ENCODE results near the gene CXCR3. TPM values are rescaled to one million over a fixed set of nuclear protein-coding genes. Genes with fewer than 3 reads are reported as not detected.

CXCR3 gene
- total and polyA plus RNA-seq, 2 of the 13 experiments (the other 11 are each of a cell fraction or from before 2014, with no cell fraction given), result 0.18 TPM; not detected in 1

- H3K27me3 ChIP-seq (ENCODE audit: control insufficient read depth in 1 of 2, insufficient read depth in 2 of 2, low read length in 2 of 2), result peaks cover 0 to 3% of the 10 kb centered on the region in 2 experiments; a peak in 1 of 5 replicates
- no TSS peak for BruUV-seq (replicated peaks)
- no peak overlapping the region for H3K4me3 ChIP-seq (replicated peaks in 1 of 3; ENCODE audit: insufficient read depth in 1 of 3, low read depth in 2 of 3, low read length in 3 of 3)
- no peak for DNase-seq (ENCODE audit: low spot score)
- H2AFZ ChIP-seq (ENCODE audit: low read length), result no peak overlapping the region
- no peaks in the 10 kb centered on the region for H3K79me2 ChIP-seq (ENCODE audit: insufficient read depth, low read length)
- H3K4me1 ChIP-seq (ENCODE audit: insufficient read depth, low read length), result no peaks in the 10 kb centered on the region
- intact Hi-C loops (cut with micrococcal nuclease; ENCODE audit: unreplicated experiment) (no loop called here), in situ Hi-C loops (cut with HindIII; ENCODE audit: extremely low pct_ligation_motif_present, low pct_unique_long_range_greater_than_20kb) (no loop called here)
- no peak for ATAC-seq
- POLR2A ChIA-PET, result no interaction called here
- no peak overlapping the region for H3K4me2 ChIP-seq (ENCODE audit: low read depth, low read length)
- FAIRE-seq, result no peak
- H3K9ac ChIP-seq (ENCODE audit: insufficient read depth, low read depth, low read length), result no peak overlapping the region
- no CpG with 5 or more reads among the region's 6 CpGs for WGBS (ENCODE audit: low lambda C conversion rate)
- H3K27ac ChIP-seq (ENCODE audit: extremely low read length, insufficient read depth, low read length), result no peak overlapping the region
- no peaks in the 10 kb centered on the region for H3K36me3 ChIP-seq (replicated peaks in 1 of 2; ENCODE audit: control insufficient read depth in 1 of 2, insufficient read depth in 2 of 2, low read length in 2 of 2)
- no peaks in the 10 kb centered on the region for H4K20me1 ChIP-seq (ENCODE audit: insufficient read depth, low read length)
- no peaks in the 10 kb centered on the region for H3K9me3 ChIP-seq (ENCODE audit: low read length)
- CTCF ChIA-PET (ENCODE audit: low intra/inter-chr PET ratio, low total read pairs), result no interaction called here
- TF ChIP-seq ZBTB21 (CRISPR knock-in tag; IDR thresholded peaks at IDR 0.05), result no peak
- TF ChIP-seq ZNF557 (CRISPR knock-in tag; IDR thresholded peaks at IDR 0.05), result no peak
- TF ChIP-seq TGIF2 (CRISPR knock-in tag; IDR thresholded peaks at IDR 0.05), result no peak
- TF ChIP-seq, protein P1, sequence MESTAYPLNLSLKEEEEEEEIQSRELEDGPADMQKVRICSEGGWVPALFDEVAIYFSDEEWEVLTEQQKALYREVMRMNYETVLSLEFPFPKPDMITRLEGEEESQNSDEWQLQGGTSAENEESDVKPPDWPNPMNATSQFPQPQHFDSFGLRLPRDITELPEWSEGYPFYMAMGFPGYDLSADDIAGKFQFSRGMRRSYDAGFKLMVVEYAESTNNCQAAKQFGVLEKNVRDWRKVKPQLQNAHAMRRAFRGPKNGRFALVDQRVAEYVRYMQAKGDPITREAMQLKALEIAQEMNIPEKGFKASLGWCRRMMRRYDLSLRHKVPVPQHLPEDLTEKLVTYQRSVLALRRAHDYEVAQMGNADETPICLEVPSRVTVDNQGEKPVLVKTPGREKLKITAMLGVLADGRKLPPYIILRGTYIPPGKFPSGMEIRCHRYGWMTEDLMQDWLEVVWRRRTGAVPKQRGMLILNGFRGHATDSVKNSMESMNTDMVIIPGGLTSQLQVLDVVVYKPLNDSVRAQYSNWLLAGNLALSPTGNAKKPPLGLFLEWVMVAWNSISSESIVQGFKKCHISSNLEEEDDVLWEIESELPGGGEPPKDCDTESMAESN (CRISPR knock-in tag; conservative IDR thresholded peaks at IDR 0.05), result no peak
- no peak for TF ChIP-seq ZC3H4 (CRISPR knock-in tag; IDR thresholded peaks at IDR 0.05; ENCODE audit: borderline replicate concordance)
- TF ChIP-seq FOXO1 (CRISPR knock-in tag; IDR thresholded peaks at IDR 0.05), result no peak
- TF ChIP-seq RBM39 (IDR thresholded peaks at IDR 0.05; ENCODE audit: low read depth, low read length, poor library complexity, severe bottlenecking), result no peak
- TF ChIP-seq, protein P2, sequence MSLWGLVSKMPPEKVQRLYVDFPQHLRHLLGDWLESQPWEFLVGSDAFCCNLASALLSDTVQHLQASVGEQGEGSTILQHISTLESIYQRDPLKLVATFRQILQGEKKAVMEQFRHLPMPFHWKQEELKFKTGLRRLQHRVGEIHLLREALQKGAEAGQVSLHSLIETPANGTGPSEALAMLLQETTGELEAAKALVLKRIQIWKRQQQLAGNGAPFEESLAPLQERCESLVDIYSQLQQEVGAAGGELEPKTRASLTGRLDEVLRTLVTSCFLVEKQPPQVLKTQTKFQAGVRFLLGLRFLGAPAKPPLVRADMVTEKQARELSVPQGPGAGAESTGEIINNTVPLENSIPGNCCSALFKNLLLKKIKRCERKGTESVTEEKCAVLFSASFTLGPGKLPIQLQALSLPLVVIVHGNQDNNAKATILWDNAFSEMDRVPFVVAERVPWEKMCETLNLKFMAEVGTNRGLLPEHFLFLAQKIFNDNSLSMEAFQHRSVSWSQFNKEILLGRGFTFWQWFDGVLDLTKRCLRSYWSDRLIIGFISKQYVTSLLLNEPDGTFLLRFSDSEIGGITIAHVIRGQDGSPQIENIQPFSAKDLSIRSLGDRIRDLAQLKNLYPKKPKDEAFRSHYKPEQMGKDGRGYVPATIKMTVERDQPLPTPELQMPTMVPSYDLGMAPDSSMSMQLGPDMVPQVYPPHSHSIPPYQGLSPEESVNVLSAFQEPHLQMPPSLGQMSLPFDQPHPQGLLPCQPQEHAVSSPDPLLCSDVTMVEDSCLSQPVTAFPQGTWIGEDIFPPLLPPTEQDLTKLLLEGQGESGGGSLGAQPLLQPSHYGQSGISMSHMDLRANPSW (CRISPR knock-in tag; IDR thresholded peaks at IDR 0.05; ENCODE audit: borderline replicate concordance), result no peak
- no peak for TF ChIP-seq ZNF746 (CRISPR knock-in tag; IDR thresholded peaks at IDR 0.05)
- no peak for TF ChIP-seq DRAP1 (CRISPR knock-in tag; IDR thresholded peaks at IDR 0.05)
- TF ChIP-seq, protein P3, sequence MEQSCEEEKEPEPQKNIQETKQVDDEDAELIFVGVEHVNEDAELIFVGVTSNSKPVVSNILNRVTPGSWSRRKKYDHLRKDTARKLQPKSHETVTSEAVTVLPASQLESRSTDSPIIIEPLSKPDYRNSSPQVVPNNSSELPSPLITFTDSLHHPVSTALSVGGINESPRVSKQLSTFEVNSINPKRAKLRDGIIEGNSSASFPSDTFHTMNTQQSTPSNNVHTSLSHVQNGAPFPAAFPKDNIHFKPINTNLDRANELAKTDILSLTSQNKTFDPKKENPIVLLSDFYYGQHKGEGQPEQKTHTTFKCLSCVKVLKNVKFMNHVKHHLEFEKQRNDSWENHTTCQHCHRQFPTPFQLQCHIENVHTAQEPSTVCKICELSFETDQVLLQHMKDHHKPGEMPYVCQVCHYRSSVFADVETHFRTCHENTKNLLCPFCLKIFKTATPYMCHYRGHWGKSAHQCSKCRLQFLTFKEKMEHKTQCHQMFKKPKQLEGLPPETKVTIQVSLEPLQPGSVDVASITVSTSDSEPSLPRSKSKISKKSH (CRISPR knock-in tag; IDR thresholded peaks at IDR 0.05; ENCODE audit: borderline replicate concordance), result no peak
- no peak for TF ChIP-seq KDM5A (IDR thresholded peaks at IDR 0.05; ENCODE audit: borderline replicate concordance, low read length)
- TF ChIP-seq PRDM4 (CRISPR knock-in tag; IDR thresholded peaks at IDR 0.05; ENCODE audit: borderline replicate concordance), result no peak
- TF ChIP-seq POLR2AphosphoS5 (IDR thresholded peaks at IDR 0.05; ENCODE audit: low read depth, low read length), result no peak
- TF ChIP-seq ZNF383 (CRISPR knock-in tag; IDR thresholded peaks at IDR 0.05; ENCODE audit: borderline replicate concordance), result no peak
- no peak for TF ChIP-seq ZNF670 (CRISPR knock-in tag; IDR thresholded peaks at IDR 0.05; ENCODE audit: borderline replicate concordance)
- no peak for TF ChIP-seq ZFP37 (CRISPR knock-in tag; IDR thresholded peaks at IDR 0.05; ENCODE audit: borderline replicate concordance)
These were observed 41.6 kb upstream of the CXCR3 start for GRCh38 chrX:71659959-71660358.

Measured in HepG2 (cell line).